Spinal cord (tissue), 10 donors: ENCODE data around the gene TBC1D14. TPM values are rescaled to one million over a fixed set of nuclear protein-coding genes. Genes with fewer than 3 reads are reported as not detected.

Experiments used
- DNase-seq, 6 donors: peaks; one replicate each; pipeline versions ENCODE4 v3.0.0 to v3.0.0-alpha.2; 2013 to 2015; ENCODE audit warnings: low spot score in 6 of 6, low read depth in 4 of 6
- H3K27ac ChIP-seq: one replicate; pipeline ENCODE4 v1.5.1; 2013; ENCODE audit warnings: low read depth, low read length, control low read depth
- H3K27me3 ChIP-seq: one replicate; pipeline ENCODE4 v1.6.1; 2013; ENCODE audit warnings: low read length; ENCODE audit not compliant: control insufficient read depth, insufficient read depth
- H3K36me3 ChIP-seq: one replicate; pipeline ENCODE4 v1.6.1; 2013; ENCODE audit warnings: low read length; ENCODE audit not compliant: control insufficient read depth, insufficient read depth
- H3K4me1 ChIP-seq: one replicate; pipeline ENCODE4 v1.6.1; 2013; ENCODE audit warnings: low read length; ENCODE audit not compliant: control insufficient read depth, insufficient read depth
- H3K4me3 ChIP-seq: one replicate; pipeline ENCODE4 v1.5.1; 2013; ENCODE audit warnings: low read depth, low read length, control low read depth
- H3K9me3 ChIP-seq: one replicate; pipeline ENCODE4 v1.6.1; 2013; ENCODE audit warnings: low read length; ENCODE audit not compliant: control insufficient read depth, insufficient read depth
- WGBS: methylation state at CpG from one replicate; pipeline ENCODE4 v1.1.5; 2013; ENCODE audit warnings: missing lambda C conversion rate; ENCODE audit not compliant: insufficient coverage; 5-methylcytosine and 5-hydroxymethylcytosine counted together
- polyA plus RNA-seq, 2 donors: library from polyadenylated mRNA; unstranded; fragments of 120-200 nt; gene quantifications; one replicate each; pipeline ENCODE4 v1.2.1, GENCODE V29; 2013; ENCODE audit not compliant: insufficient read length in 2 of 2
- total RNA-seq, 2 donors: library from RNA; depleted of rRNA in 1 of 2; stranded (reverse); fragments of 120-200 nt in 1 of 2; fragments of >200 nt in 1 of 2; gene quantifications; one replicate each; pipeline versions ENCODE4 v1.2.3 to v1.2.4, GENCODE V29; 2013 to 2014
- donor health status: healthy.

The TBC1D14 gene
- total and polyA plus RNA-seq, 4 donors, result 73.7 to 104 (median 102) TPM

DNA sequence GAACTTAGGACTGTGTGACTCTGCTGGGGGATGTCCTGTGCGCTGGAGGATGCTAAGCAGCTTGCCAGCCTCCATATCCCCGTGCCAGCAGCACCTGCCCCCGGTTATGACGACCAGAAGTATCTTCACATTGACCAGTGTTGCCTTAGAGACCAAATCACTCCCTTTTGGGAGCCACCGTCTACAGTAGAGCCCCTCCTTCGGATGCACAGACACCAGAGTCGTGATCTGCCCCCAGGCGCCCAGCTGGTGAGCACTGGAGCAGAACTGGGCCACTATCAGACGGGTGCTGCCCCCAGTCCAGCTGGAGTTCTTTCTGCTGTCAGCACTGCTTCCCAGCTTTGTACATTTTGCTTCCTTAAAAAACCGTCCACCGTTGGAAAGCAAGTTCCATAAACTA lies 103.5 kb downstream of the TBC1D14 start:
- H3K9me3 ChIP-seq, result no peaks in the 10 kb centered on the region
- H3K27ac ChIP-seq, result no peak overlapping the region
- no peaks in the 10 kb centered on the region for H3K27me3 ChIP-seq
- 90% methylated on average over 11 of the region's 11 CpGs for WGBS
- peaks cover 68% of the 10 kb centered on the region for H3K36me3 ChIP-seq
- no peak for DNase-seq
- H3K4me3 ChIP-seq, result no peak overlapping the region
- peaks cover 7% of the 10 kb centered on the region for H3K4me1 ChIP-seq

DNA sequence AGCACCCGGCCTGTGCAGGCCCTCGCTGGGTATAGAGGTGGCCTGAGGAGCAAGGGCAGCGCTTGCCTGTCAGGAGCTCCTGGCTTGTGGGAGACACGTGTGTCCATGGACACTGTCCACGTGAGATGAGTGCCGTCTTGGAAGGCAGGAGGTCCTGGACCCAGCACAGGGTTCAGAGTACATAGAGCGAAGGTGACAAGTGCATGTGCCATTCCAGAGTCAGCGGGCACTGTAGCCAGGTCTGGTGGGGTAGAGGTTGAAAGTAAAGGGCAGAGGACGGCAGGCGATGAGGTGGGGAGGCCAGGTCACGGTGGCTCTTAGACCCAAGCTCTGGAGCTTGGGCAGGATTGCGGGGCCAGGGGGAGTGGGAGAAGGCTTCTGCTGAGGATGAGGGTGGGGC lies 105.2 kb downstream of the TBC1D14 start:
- Histone ChIP-seq H3K4me1 (peaks cover 8% of the 10 kb centered on the region), H3K9me3 (no peaks in the 10 kb centered on the region), H3K27ac (no peak overlapping the region), H3K36me3 (peaks cover 65% of the 10 kb centered on the region), H3K4me3 (no peak overlapping the region), H3K27me3 (no peaks in the 10 kb centered on the region)
- DNase-seq, result no peak
- 98% methylated on average over 12 of the region's 12 CpGs for WGBS

DNA sequence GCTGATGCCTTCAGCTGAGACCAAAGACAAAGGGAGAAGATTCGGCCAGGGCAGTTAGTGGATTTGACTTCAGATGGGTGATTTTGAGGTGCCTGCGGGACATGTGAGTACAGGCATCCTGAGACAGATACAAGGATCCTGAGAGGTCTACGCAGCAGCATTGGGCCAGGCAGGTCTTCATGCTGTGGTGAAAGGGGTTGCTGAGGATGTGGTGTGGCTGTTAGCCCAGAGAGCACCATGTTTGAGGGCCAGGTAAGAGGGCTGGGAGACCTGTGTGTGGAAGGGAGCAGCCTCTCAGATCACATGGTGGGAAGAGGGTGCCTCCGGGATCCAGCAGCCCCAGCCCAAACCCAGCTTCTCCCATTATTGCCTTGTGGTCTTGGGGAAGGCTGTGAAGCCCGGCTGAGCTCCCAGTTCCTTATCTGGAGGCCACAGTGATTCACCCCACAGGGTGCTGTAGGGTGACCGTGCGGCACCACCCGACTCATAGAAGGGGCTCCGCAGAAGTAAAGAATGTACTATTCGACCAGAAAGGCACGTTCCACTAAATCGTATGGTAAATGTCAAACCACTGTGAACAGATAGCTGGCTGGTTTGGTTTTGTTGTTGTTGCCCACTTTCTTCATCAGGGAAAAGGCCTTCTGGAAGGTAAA lies 105.9 kb downstream of the TBC1D14 start:
- Histone ChIP-seq H3K27ac (no peak overlapping the region), H3K9me3 (no peaks in the 10 kb centered on the region), H3K4me1 (peaks cover 8% of the 10 kb centered on the region), H3K27me3 (no peaks in the 10 kb centered on the region), H3K4me3 (no peak overlapping the region), H3K36me3 (peaks cover 64% of the 10 kb centered on the region)
- no peak for DNase-seq
- 94% methylated on average over 11 of the region's 12 CpGs for WGBS

DNA sequence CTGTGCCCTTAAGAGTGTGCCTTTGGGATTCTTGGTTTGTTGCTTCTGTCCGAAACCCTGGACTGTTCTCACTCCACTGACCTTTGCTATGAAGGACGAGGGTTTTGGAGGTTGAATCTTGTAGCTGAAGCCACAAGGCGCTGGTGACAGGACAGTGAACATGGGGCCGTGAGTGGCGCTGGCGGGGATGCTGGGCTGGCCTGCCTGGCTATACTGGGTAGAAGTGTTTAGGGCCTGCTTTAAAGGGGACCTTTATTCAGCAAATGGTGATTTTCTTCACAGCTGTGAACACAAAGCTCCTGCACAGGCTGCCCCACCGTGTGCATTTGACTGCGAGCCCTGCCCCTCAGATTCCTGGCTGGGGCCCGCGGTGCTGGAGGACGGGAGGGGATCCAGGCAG lies 106.5 kb downstream of the TBC1D14 start:
- Histone ChIP-seq H3K36me3 (peaks cover 67% of the 10 kb centered on the region), H3K4me1 (peaks cover 8% of the 10 kb centered on the region), H3K4me3 (no peak overlapping the region), H3K9me3 (no peaks in the 10 kb centered on the region), H3K27ac (no peak overlapping the region), H3K27me3 (no peaks in the 10 kb centered on the region)
- no peak for DNase-seq
- 67% methylated on average over 10 of the region's 11 CpGs for WGBS

DNA sequence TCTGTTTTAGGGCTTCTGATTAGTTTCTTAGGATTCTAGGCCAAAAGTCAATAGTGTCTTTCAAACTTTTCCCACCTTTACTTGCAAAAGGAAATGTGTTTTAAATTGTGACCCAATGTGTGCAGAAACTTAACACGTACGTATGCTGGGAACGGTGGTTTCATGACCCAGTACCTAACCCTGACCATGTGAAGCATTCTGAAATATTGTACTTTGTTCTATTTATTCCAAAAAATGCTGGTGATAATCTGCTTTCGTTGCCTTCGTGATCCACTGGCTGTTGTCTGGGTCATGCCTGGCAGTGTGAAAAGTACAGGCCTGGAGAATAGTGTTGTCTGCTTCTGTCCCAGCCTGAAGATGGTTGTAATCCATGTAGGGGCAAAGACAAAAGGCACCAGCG lies 106.9 kb downstream of the TBC1D14 start:
- Histone ChIP-seq H3K27ac (no peak overlapping the region), H3K36me3 (peaks cover 66% of the 10 kb centered on the region)
- 97% methylated on average over 5 of the region's 6 CpGs for WGBS

DNA sequence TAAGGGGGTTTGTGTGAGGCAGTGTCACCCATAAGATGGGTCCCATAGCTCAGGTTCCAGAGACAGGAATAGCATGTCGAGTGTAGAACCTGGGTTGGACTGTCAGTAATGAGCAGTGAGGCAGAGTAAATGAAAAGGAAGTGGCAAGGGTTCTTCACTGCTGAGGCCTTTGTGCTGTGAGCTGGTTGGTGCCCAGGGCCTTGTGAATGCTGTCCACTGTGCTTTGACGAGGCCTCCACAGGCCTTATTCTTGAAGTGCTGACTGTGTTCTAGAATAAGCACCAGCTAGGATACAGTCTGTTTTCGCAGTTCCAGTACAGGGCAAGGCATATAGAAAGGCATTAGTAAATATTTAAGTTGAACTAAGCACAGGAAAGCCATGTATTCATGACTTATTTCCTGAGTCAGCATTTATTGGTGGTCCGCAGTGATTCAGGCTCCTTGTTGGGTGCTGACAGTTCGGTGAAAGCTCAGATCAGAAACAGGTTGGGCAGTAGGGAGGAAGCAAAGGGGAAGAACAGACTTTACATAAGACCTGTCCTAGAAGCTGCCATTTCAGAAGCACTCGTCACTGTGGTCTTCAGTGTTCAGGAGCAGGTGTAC lies 107.9 kb downstream of the TBC1D14 start:
- peaks cover 71% of the 10 kb centered on the region for H3K36me3 ChIP-seq
- H3K4me3 ChIP-seq, result no peak overlapping the region
- H3K27me3 ChIP-seq, result no peaks in the 10 kb centered on the region
- 78% methylated on average over 4 of the region's 6 CpGs for WGBS
- H3K4me1 ChIP-seq, result peaks cover 8% of the 10 kb centered on the region
- DNase-seq, result no peak
- H3K27ac ChIP-seq, result no peak overlapping the region
- no peaks in the 10 kb centered on the region for H3K9me3 ChIP-seq

More for the DNA sequence above, 106.9 kb downstream of the TBC1D14 start:
- Histone ChIP-seq H3K4me3 (no peak overlapping the region), H3K27me3 (no peaks in the 10 kb centered on the region), H3K9me3 (no peaks in the 10 kb centered on the region), H3K4me1 (peaks cover 8% of the 10 kb centered on the region)
- no peak for DNase-seq

DNA sequence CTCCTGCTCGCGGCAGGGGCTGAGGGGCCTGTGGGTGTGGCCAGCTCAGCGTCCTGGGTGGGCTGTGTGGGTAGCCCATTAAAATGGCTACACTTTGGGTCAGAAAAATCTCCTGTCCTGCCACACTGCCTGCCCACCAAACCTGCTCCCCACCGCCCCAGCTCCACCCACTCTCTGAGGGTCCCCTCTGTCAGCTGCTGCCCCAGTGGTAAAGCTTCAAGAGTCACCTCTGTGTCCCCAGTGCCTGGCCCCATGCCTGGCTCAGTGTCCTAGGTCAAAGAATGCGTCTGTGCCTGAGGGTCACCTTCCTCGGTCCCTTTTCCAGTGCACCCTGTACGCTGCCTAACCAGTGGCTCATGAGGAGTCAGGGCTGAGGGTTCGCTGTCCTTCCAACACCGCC lies 108.7 kb downstream of the TBC1D14 start:
- 92% methylated on average over 7 of the region's 9 CpGs for WGBS
- Histone ChIP-seq H3K4me1 (peaks cover 8% of the 10 kb centered on the region), H3K4me3 (no peak overlapping the region), H3K9me3 (no peaks in the 10 kb centered on the region), H3K36me3 (peaks cover 69% of the 10 kb centered on the region), H3K27me3 (no peaks in the 10 kb centered on the region), H3K27ac (no peak overlapping the region)
- DNase-seq, result no peak

DNA sequence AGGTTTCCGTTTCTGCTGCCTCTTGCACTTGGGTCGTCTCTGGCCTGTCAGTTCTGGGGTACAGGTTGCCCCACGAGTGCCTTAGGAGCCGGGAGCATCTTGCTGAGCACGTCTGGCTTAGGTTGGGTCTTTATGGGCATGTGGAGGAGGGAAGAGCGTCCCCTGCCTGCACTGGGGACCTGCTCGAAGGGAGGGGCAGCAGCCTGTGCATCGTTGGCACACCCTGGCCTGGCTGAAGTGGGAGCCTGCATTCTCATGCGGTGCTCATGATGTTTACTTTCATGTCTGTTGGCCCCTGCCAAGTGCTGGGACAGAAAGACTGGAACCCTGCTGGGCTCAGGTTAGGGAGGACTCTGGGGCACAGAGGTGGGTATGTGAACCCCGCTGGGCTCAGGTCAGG lies 109.7 kb downstream of the TBC1D14 start:
- H3K36me3 ChIP-seq, result peaks cover 74% of the 10 kb centered on the region
- WGBS, result 87% methylated on average over 8 of the region's 10 CpGs
- H3K27me3 ChIP-seq, result no peaks in the 10 kb centered on the region
- DNase-seq, result no peak
- no peak overlapping the region for H3K27ac ChIP-seq
- peaks cover 8% of the 10 kb centered on the region for H3K4me1 ChIP-seq
- H3K9me3 ChIP-seq, result no peaks in the 10 kb centered on the region
- no peak overlapping the region for H3K4me3 ChIP-seq

DNA sequence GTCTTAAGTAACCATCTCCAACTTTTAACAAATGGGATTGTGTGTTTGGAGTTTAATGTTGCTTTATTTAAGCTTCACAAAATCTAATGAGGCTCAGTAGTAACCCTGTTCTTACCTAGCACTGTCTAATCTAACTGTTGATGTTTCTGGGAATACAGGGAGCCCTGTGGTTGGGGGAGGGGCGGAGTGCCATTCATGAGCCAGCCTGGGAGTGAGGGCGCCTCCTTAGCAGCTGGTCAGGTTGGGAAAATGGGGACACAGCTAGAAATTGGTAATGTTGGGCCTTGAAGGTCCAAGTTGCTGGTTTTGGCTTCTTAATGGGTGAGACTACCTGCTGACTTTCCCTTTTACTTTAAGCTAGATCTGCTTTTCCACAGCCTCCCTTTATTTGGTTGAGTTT lies 110.7 kb downstream of the TBC1D14 start:
- no peaks in the 10 kb centered on the region for H3K27me3 ChIP-seq
- 94% methylated on average over 2 of the region's 2 CpGs for WGBS
- H3K27ac ChIP-seq, result no peak overlapping the region

DNA sequence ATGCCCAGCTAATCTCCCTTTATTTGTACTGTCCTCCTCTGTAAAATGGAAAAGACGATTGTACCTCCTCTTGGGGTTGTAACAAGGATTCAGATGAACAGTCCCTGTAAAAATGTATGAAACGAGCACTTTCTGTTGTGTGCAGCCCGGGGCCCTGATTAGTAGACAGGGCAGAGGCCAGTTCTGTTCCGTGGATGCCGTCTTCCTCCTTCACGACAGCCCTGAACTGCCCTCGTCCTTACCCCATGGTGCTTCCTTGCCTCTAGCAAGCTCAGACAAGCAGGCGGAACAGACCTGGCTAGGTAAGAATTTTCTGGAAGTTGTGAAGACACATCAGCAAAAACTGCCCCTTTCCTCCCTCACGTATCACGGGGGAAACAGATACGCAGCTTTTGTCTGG lies 111.2 kb downstream of the TBC1D14 start:
- H3K36me3 ChIP-seq, result peaks cover 72% of the 10 kb centered on the region
- no peak overlapping the region for H3K27ac ChIP-seq
- no peaks in the 10 kb centered on the region for H3K9me3 ChIP-seq
- 98% methylated on average over 6 of the region's 11 CpGs for WGBS
- H3K4me1 ChIP-seq, result peaks cover 8% of the 10 kb centered on the region
- no peaks in the 10 kb centered on the region for H3K27me3 ChIP-seq
- no peak overlapping the region for H3K4me3 ChIP-seq
- no peak for DNase-seq

More for the DNA sequence above, 110.7 kb downstream of the TBC1D14 start:
- H3K4me3 ChIP-seq, result no peak overlapping the region
- peaks cover 74% of the 10 kb centered on the region for H3K36me3 ChIP-seq
- peaks cover 8% of the 10 kb centered on the region for H3K4me1 ChIP-seq
- no peak for DNase-seq
- no peaks in the 10 kb centered on the region for H3K9me3 ChIP-seq
